Stimulated activated CD4-positive, alpha-beta T cell treated with anti-CD3 and anti-CD28 coated beads, Interleukin-1b, Interleukin-23, amount 100 ng/mL, for 24 hours (primary cell): Measurements from ENCODE around the gene RBM5.
"Not testable (repeated sequence)": the region's sequence is repeated elsewhere in the genome, so short reads cannot be mapped to it uniquely, and the experiment has no call there.

Source experiments
- DNase-seq, 4 experiments: peaks; one replicate each; pipeline ENCODE4 v3.0.0-alpha.2; 2020; ENCODE audit warnings: low read depth in 4 of 4, low spot score in 1 of 4

The RBM5 gene

DNA sequence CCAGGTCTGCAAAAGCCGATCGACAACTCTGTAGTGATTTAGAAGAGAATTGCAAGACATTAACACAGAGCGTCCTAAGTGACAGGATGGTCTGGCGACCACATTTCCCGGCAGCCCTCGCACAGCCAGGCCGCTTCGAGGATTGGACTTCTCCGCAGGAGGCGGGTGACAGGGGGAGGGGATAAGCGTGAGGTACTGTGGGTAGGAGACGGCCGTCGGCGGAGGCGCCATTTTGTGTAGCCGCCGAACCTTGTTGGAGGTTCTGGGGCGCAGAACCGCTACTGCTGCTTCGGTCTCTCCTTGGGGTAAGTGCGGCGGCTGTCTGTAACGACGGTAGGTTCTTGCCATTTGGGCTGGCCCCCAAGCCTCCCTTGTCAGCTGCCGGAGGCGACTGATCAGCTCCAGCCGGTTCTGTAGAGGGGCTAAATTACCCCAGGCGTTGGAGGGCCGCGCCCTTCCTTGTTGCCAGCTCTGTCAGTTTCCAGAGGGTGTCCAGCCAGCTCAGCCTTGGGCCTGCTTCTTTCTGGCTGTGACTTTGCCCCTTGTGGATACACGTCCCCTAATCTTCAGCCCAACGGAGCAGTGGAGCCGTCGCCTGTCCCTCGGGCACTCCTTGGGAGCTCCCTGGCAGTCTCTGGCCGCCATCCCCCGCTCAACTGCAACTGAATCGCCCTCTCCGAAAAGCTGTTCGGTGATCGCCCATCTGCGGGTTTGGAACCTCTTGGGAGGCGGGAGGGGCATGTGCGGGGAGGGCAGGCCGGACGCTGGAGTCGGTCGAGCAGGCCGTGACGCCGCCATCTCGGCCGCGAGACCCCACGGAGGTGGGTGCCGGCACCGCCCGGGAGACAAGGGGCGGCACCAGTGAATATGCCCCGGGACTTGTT lies at the start of gene RBM5:
Gene RBM5, plus strand, starts transcription at position 195 of the 884 bp plus-strand sequence. CDS start 1,516 bp downstream, outside the sequence.
- peak; percentile 81 to 90 (median 82) for DNase-seq

DNA sequence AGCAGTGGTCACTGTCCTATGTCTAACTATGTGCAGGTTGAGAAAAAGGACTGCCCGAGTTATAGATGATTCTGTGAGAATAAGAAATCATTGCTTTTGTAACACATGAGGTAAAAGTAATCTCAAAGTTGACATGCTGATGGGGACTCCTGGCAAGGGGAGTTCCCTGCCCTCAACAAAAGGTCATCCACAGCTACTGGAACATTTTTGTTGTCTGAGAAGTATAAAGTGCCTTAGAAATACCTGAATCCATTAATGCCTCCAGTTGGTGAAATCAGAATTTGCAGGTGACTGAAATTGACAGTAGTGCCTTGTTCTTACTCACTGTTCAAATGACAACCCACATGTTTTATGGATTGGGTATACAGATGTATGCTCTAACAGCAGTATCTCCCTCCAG lies 43.7 kb upstream of the RBM5 start:
- no peak for DNase-seq

DNA sequence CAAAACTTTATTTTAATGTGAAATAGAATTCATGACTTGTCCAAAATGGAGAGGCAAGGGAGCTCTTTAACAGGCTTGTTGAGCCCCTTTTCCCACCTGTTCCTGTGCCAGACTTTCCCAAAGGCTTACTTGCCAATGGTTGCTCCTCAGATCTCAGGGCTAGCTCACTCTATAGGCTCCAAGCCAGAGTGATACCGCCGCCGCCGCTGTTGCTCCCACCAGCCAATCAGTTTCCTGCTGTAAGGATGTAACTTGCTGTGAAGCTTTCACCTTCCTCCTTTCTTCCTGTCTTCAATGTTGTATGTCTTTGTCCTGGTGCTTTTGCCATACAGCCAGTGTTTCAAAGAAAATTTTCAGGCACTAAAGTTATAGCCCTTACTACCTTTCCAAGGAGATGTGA lies 41.3 kb upstream of the RBM5 start:
- no peak for DNase-seq

DNA sequence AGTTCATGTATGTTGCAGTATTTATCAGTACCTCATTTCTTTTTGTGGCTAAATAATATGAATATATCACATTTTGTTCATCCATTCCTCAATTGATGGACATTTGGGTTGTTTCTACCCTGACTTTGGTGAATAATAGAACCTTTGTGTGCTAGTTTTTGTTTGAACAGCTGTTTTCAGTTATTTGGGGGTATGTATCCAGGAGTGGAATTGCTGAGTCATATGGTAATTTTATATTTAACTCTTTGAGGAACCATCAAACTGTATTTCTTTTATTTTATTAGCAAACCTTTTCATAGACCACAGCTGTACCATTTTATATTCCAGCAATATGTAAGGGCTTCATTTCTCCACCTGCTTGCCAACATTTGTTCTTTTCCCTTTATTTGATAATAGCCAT lies 38.4 kb upstream of the RBM5 start:
- DNase-seq: no peak

DNA sequence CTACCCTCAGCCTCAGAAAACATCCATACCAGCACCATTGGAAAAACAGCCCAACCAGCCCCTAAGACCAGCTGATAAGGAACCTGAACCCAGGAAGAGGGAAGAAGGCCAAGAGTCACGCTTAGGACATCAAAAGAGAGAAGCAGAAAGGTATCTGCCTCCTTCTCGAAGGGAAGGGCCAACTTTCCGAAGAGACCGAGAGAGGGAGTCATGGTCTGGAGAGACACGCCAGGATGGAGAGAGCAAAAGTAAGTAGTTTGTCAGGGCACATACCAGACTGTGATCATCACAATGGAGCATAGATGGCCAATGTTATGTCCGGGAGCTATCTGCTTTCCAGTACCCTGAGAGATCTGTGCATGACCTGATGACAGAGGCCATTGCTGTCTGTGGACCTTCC lies 31.0 kb upstream of the RBM5 start:
- no peak for DNase-seq

DNA sequence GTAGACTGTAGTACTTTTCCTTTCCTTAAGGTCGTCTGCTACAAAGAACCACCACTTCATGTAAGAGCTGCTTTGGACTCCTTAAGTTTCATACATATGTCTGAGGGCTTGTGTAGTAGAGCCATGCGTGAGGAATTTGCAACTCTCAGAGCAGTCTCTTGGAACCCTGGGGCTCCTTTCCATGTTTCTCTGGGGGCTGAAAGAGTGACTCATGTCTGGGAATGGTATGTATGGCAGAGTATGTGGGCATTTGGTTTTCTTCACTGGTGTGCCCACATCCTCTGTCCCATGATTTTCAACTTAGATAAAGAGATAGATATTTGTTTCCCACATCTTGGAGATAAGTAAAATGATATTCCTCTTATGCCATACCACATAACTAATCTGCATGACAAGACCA lies 20.6 kb upstream of the RBM5 start:
- DNase-seq: no peak

DNA sequence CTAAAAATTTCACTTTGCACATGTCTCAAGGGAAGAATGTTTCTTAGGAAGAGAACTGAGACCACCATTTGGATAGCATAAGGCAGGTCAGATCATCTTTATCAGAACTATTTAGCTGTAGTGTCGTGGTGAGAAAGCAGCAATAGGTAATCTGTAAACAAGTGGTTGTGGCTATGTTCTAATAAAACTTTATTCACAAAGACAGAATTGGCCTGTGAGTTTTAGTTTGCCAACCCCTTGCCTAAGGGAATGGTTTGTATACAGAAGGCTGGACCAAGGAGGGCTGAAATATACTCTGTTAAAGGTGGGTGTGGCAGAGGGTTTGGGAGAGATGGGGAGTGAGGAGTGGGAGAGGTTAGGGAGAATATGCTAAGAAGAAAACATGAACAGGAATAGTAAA lies 10.6 kb upstream of the RBM5 start:
- no peak for DNase-seq

DNA sequence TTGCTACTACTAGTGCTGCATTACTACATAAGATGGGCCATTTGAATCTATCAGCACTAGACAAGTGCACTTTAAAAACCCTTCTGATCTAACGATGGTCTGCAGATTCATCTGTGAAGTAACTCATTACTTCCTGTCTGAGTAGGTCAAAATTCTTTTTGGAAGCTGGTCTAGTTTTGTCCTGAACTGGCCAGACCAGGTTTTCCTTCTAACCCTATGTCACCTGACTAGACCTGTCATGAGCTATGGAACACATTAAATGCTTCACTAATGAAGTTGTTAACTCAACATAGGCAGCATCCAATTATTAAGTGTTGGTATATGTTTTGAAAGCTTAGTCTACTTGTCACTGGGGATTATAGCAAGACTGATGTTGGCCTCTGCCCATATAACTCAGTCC lies 10.1 kb upstream of the RBM5 start:
- no peak for DNase-seq

DNA sequence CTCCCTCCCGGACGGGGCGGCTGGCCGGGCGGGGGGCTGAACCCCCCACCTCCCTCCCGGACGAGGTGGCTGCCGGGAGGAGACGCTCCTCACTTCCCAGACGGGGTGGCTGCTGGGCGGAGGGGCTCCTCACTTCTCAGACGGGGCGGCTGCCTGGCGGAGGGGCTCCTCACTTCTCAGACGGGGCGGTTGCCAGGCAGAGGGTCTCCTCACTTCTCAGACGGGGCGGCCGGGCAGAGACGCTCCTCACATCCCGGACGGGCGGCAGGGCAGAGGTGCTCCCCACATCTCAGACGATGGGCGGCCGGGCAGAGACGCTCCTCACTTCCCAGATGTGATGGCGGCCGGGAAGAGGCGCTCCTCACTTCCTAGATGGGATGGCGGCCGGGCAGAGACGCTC lies 3.8 kb upstream of the RBM5 start:
- not testable (repeated sequence) for DNase-seq

DNA sequence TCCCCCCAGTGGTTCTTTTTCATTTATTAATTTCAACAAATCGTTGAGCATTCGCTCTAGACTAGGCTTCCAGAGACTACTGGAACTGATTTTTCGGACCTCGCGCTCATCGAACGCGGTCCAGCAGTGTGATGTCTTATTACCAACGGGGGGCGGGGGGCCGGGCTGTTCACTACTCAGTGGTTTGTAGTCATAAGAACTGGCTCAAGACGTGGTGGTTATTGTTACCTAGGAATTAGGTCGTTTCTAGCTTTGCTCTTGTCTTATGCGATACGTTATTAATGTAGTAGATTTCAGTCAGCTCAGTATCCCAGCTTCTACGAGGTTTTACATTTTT lies 858 bp downstream of the RBM5 start:
- no peak for DNase-seq

DNA sequence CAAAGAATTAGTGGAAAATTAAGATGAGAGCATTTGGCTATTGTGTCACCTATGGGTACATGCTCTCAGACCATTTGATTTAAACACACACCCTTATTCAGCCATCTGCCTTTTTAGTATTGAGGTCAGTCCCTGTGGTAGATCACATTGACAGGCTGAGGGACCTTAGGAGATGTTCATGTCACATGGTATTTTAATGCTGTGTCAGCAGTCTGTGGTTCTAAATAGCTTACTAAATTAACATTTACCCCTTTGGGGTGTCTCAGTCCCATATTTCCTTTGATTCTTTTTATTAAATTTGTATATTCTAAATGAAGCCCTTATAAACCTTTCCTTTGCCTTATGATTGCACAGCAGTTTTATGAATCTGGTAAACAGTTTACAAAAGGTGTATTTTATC lies 2.3 kb downstream of the RBM5 start:
- DNase-seq: no peak

DNA sequence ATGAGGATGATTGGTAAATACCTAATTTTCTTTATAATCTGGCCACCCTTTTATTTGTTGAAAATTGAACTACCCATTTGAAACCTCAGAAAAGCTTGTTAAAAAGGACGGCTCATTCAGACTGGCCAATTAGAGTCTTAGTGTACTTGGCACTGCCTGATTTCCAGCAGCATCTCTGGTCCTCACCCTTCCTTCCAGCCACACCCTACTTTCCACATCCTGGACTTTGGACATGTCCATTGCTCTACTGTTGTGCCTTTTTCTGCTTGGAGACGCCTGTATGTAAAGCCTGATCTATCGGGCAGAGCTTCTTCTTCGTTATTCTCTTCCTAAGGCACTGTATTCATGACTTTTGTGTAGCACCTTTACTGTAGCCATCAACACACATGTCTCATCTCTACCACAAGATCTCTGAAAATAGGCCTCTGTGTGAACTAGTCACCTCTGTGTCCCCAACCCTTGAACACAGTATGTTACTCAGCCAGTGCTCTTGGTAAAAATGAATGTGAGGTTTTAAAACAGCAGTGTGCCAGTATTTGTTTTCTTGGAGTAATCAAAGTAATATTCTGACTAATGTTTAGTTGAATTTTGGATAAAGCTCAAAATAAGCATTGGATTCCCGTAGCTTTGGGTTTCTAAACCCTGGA lies 6.8 kb downstream of the RBM5 start:
- no peak for DNase-seq

DNA sequence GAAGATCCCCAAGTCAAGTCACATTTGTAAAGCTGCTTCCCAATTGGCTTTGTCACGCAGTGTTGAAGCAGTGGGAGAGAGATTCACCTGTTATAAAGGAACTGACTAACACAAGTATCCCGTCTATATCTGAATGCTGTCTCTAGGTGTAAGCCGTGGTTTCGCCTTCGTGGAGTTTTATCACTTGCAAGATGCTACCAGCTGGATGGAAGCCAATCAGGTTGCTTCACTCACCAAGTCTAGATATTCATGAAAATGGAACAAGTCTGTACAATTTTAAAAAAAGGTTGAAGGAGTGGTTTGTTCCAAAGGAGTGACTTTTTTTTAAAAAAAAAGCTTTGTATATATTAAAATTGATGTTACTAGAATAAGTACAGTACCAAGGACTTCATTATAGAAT lies 11.7 kb downstream of the RBM5 start:
- DNase-seq: no peak

DNA sequence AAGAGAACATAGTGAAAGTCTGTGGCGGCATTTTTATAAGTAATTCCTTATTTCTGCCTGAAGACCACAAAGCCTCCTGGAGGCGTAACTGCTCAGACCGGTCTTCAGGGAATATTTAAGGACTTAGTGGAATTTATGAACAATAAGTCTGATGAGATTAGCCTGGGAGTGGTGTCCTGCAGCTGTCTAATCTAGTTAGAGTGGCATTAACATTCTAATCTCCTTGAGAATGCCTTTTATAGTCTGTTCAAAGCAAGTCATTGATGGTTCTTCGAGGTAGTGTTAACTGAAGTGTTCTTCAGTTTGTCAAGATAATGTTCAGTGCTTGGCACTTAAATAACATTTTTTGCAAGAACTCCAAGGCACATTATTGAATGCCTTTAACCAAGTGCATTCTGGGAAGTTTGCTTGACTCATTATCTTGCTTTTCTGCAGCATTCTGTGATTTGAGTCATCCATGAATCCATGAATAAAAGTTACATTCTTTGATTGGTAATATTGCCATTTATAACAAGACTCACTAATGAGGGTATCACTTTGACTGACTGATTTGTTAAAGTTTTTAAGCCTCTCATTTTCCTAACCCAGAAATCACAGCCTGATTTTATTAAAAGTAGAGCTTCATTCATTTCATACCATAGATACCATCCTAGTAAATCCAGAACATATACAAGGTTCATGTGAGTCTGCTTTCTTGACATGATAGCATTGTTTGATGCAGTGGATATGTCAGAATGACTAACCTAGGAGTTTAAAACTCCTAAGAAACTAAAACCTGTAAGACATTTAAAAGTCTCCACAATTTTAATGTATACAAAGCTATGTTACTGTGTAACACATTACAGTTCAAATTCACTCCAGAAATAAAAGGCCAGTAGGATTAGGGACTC lies 12.5 kb downstream of the RBM5 start:
- DNase-seq: no peak

DNA sequence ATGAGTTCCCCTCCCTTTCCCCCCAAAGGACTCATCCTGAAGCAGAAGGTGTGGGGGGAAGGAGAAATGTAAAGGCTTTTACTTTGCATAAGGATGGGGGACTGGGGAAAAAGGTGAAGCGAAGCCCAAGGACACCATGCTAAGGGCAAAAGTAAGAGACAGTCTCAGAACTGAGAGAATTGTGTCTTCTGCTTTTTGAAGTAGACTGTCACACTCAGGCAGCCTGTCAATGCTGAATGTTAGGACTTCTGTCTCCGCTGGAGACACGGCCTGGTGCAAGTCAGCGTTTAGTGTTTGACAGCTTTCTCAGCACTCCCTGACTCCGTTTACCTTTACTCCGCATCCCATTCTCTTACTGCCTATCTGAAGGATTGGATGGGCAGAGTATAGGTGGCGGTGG lies 13.8 kb downstream of the RBM5 start:
- no peak for DNase-seq

DNA sequence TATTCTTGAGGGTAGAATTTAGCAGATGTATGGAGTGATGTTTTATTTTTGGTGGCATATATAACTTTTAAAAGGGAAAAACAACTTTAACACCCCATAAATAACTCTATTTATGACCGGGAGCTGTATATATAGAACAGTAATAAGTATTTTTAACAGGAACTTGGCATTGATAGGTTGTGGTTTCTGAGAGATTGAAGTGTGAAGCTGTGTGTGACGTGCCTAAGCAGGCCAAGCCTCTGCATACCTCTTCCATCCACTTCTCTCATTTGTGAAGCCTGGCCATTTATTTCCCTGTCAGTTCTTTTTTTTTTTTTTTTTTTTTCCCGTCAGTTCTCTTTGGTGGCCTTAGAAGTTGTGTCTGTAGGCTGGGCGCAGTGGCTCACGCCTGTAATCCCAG lies 23.0 kb downstream of the RBM5 start:
- no peak for DNase-seq

DNA sequence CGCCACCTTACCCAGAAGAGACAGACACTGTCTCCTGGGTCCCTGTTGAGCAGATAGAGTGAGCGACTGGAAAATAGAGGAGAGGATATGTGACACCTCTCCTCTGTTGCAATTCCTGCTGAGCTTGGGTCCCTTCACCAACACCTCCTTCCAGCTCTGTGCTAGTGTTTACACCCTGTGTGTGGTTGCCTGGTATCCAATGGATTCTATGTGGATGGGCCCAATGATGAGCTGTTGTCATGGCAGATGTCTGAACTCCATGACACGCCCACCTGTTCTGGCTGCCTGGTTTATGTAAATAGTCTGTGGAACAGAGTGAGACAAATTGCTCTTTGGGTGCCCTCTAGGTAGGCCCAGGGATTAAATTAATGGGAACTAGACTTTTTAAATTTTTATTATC lies 23.7 kb downstream of the RBM5 start:
- no peak for DNase-seq

DNA sequence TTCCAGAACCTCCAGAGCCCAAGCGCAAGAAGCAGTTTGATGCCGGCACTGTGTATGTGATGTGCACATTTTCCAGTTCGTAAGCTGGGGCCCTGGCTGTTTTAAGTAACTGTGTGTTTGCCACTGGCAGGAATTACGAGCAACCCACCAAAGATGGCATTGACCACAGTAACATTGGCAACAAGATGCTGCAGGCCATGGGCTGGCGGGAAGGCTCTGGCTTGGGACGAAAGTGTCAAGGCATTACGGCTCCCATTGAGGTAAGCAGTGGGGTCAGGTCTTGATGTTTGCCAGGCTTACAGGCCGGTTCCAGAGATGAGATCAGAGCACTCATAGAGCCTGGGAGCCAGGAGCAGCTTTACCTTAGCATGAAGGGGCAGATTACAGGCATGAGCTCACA lies 28.4 kb downstream of the RBM5 start:
- no peak for DNase-seq

DNA sequence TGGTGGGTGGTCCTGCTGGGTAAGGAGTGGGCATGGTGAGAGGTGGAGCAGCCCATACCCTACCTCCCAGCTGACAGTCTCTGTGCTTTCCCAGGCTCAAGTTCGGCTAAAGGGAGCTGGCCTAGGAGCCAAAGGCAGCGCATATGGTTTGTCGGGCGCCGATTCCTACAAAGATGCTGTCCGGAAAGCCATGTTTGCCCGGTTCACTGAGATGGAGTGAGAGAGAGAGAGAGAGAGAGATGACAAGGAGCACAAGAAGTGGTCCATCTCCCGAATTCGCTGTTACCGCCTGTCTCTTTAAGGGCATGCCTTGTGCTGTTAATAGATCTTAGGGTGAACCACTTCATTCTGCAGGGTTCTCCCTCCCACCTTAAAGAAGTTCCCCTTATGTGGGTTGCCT lies 29.5 kb downstream of the RBM5 start:
- no peak for DNase-seq

DNA sequence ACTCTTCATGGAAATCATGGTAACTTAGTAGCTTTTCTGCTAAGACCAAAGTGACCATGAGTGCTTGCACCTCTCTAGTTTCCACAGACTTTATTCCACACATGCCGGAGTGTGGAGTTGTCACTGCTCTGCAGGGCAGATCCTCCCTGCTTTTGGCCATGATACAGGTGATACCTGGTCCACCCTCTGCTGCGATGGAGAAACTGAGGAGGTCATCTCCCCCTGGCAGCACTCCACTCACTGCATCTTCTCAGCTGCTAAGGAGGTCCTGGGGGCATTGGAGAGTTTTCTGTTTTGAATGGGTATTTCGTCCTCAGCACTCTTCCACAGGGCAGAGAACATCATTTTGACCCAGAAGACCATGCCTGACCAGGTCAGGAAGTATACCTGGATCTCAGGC lies 31.1 kb downstream of the RBM5 start:
- DNase-seq: no peak

DNA sequence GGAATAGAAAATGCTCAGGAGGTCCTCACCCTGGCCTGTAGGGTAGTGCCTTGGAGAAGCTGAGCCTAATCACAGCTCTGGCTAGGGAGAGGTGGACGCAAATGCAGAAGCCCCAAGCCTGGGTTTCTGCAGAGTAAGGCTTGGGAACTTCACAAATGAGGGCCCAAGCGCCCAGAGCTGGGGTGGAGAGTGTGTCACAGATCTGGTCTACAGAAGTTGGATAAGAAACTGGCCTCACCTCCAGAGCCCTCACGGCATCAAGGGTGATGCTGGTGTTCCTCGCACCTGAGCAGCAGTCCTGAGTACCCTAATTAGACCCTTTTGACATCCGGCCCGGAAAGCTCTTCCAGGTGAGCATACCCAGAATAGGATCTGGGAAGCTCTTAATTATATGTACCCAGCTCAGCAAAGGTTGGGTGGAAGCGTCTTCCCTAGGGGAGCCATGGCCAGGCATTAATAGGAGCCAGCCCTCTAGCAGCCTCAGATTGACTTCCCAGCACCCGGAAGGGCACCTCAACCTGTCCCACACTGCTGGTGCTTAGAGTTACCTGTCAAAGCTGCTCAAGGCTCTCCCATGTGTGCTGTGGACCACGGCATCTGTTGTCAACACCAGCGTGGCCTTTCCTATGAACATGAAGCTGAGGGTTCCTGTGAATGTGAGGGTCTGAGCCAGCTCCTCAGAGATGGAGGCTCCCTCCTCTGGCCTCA lies 31.8 kb downstream of the RBM5 start:
- no peak for DNase-seq
